ENCODE data around the gene SORBS2.
"Not testable (repeated sequence)": the region's sequence is repeated elsewhere in the genome, so short reads cannot be mapped to it uniquely, and the experiment has no call there.

Gene SORBS2

GRCh38 chr4:185811509-185812364 lies at the start of gene SORBS2:
SORBS2 (minus strand) TSS chr4:185812194; CDS start chr4:185690571, 121,623 bp downstream.
- DNase-seq (ENCODE audit: low read depth in 2 of 2, low spot score in 1 of 2) = no peak

GRCh38 chr4:185859111-185859510 lies 47.1 kb upstream of the SORBS2 start:
- no peak for DNase-seq (ENCODE audit: low read depth in 2 of 2, low spot score in 1 of 2)

- not testable (repeated sequence) for DNase-seq (ENCODE audit: low read depth in 2 of 2, low spot score in 1 of 2)
Measured at GRCh38 chr4:185857561-185857960, 45.6 kb upstream of the SORBS2 start.

GRCh38 chr4:185853841-185854240 lies 41.8 kb upstream of the SORBS2 start:
- DNase-seq (ENCODE audit: low read depth in 2 of 2, low spot score in 1 of 2) = no peak

- DNase-seq (ENCODE audit: low read depth in 2 of 2, low spot score in 1 of 2) = no peak
Measured at GRCh38 chr4:185852961-185853360, 41.0 kb upstream of the SORBS2 start.

- no peak for DNase-seq (ENCODE audit: low read depth in 2 of 2, low spot score in 1 of 2)
Measured at GRCh38 chr4:185849664-185850550, 37.9 kb upstream of the SORBS2 start.

GRCh38 chr4:185847352-185848097 lies 35.5 kb upstream of the SORBS2 start:
- no peak for DNase-seq (ENCODE audit: low read depth in 2 of 2, low spot score in 1 of 2)

GRCh38 chr4:185846505-185847150 lies 34.6 kb upstream of the SORBS2 start:
- DNase-seq (ENCODE audit: low read depth in 2 of 2, low spot score in 1 of 2) = no peak

- no peak for DNase-seq (ENCODE audit: low read depth in 2 of 2, low spot score in 1 of 2)
Measured at GRCh38 chr4:185845966-185846365, 34.0 kb upstream of the SORBS2 start.

GRCh38 chr4:185841451-185841850 lies 29.5 kb upstream of the SORBS2 start:
- no peak for DNase-seq (ENCODE audit: low read depth in 2 of 2, low spot score in 1 of 2)

GRCh38 chr4:185840953-185841352 lies 29.0 kb upstream of the SORBS2 start:
- DNase-seq (ENCODE audit: low read depth in 2 of 2, low spot score in 1 of 2) = no peak

GRCh38 chr4:185840201-185840600 lies 28.2 kb upstream of the SORBS2 start:
- DNase-seq (ENCODE audit: low read depth in 2 of 2, low spot score in 1 of 2) = no peak

- DNase-seq (ENCODE audit: low read depth in 2 of 2, low spot score in 1 of 2) = no peak
Measured at GRCh38 chr4:185839770-185840169, 27.8 kb upstream of the SORBS2 start.

GRCh38 chr4:185839194-185839712 lies 27.3 kb upstream of the SORBS2 start:
- no peak for DNase-seq (ENCODE audit: low read depth in 2 of 2, low spot score in 1 of 2)

GRCh38 chr4:185838514-185839193 lies 26.7 kb upstream of the SORBS2 start:
- DNase-seq (ENCODE audit: low read depth in 2 of 2, low spot score in 1 of 2) = no peak

GRCh38 chr4:185838104-185838452 lies 26.1 kb upstream of the SORBS2 start:
- no peak for DNase-seq (ENCODE audit: low read depth in 2 of 2, low spot score in 1 of 2)

GRCh38 chr4:185837415-185838103 lies 25.6 kb upstream of the SORBS2 start:
- no peak for DNase-seq (ENCODE audit: low read depth in 2 of 2, low spot score in 1 of 2)

- DNase-seq (ENCODE audit: low read depth in 2 of 2, low spot score in 1 of 2) = no peak
Measured at GRCh38 chr4:185836241-185837084, 24.5 kb upstream of the SORBS2 start.

- DNase-seq (ENCODE audit: low read depth in 2 of 2, low spot score in 1 of 2) = no peak
Measured at GRCh38 chr4:185835814-185836213, 23.8 kb upstream of the SORBS2 start.
